ENCODE results near the gene MARS1.

The MARS1 gene

GRCh38 chr12:57472391-57472790 lies 15.5 kb upstream of the MARS1 start:
- no peak overlapping the region for H3K4me3 ChIP-seq (ENCODE audit: low read depth, low read length)
- no peak for TF ChIP-seq CTCF (IDR thresholded peaks at IDR 0.05; ENCODE audit: low read depth, low read length)
- DNase-seq (ENCODE audit: low read depth, low spot score), result no peak
- in situ Hi-C loops (cut with HindIII; ENCODE audit: low sequenced_read_pairs), result no loop called here

GRCh38 chr12:57473392-57473791 lies 14.5 kb upstream of the MARS1 start:
- in situ Hi-C loops (cut with HindIII; ENCODE audit: low sequenced_read_pairs), result no loop called here
- TF ChIP-seq CTCF (IDR thresholded peaks at IDR 0.05; ENCODE audit: low read depth, low read length), result no peak
- DNase-seq (ENCODE audit: low read depth, low spot score), result no peak
- H3K4me3 ChIP-seq (ENCODE audit: low read depth, low read length), result no peak overlapping the region

DNA sequence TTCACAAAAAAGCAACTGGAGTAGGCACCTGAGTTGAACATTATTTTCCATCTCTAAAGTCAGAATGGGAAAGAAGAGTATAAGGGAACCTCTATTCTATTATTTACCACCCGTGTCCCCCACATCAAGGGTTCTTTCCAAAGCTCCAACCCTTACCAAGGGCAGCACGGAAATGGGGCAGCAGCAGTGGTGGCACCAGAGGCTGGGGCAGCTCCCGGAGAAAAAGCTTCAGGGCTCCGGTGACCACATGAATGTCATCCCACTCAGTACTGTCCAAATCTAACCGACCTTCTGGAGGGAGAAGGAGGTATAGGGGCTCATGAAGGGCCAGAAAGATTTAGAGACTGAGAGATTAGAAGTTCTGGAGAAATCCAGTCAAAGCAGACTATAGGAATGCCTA lies 14.0 kb upstream of the MARS1 start:
- TF ChIP-seq CTCF (IDR thresholded peaks at IDR 0.05; ENCODE audit: low read depth, low read length), result no peak
- no peak for DNase-seq (ENCODE audit: low read depth, low spot score)
- in situ Hi-C loops (cut with HindIII; ENCODE audit: low sequenced_read_pairs), result no loop called here
- no peak overlapping the region for H3K4me3 ChIP-seq (ENCODE audit: low read depth, low read length)

DNA sequence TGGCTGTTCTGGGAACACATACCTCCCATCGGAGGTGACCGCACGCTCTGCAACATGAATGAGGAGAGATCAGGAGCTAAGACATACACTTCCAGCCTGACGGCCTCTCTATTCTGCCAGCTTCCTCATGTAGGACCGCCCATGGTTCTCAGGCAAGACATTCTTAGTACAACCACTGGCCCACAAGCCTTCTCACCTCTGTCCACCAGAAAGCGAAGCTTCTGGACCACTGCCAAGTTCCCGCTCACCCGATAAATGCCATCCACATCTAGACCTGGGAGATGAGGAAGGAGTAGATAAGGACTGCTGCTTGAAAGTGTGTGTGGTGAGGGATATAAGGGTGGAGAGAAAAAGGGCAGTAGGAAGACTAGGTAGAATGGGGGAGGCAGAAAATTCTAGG lies 13.4 kb upstream of the MARS1 start:
- in situ Hi-C loops (cut with HindIII; ENCODE audit: low sequenced_read_pairs), result no loop called here
- no peak overlapping the region for H3K4me3 ChIP-seq (ENCODE audit: low read depth, low read length)

GRCh38 chr12:57474862-57475261 lies 13.0 kb upstream of the MARS1 start:
- H3K4me3 ChIP-seq (ENCODE audit: low read depth, low read length), result no peak overlapping the region
- TF ChIP-seq CTCF (IDR thresholded peaks at IDR 0.05; ENCODE audit: low read depth, low read length), result no peak
- in situ Hi-C loops (cut with HindIII; ENCODE audit: low sequenced_read_pairs), result no loop called here
- DNase-seq (ENCODE audit: low read depth, low spot score), result no peak

More for the DNA sequence above, 13.4 kb upstream of the MARS1 start:
- no peak for TF ChIP-seq CTCF (IDR thresholded peaks at IDR 0.05; ENCODE audit: low read depth, low read length)
- DNase-seq (ENCODE audit: low read depth, low spot score), result no peak

GRCh38 chr12:57475271-57476161 lies 12.4 kb upstream of the MARS1 start:
- DNase-seq (ENCODE audit: low read depth, low spot score), result no peak
- in situ Hi-C loops (cut with HindIII; ENCODE audit: low sequenced_read_pairs), result no loop called here
- H3K4me3 ChIP-seq (ENCODE audit: low read depth, low read length), result no peak overlapping the region
- no peak for TF ChIP-seq CTCF (IDR thresholded peaks at IDR 0.05; ENCODE audit: low read depth, low read length)

All from astrocyte of the spinal cord (primary cell).